ENCODE measurements around the gene CSF2RB.

The CSF2RB gene

DNA sequence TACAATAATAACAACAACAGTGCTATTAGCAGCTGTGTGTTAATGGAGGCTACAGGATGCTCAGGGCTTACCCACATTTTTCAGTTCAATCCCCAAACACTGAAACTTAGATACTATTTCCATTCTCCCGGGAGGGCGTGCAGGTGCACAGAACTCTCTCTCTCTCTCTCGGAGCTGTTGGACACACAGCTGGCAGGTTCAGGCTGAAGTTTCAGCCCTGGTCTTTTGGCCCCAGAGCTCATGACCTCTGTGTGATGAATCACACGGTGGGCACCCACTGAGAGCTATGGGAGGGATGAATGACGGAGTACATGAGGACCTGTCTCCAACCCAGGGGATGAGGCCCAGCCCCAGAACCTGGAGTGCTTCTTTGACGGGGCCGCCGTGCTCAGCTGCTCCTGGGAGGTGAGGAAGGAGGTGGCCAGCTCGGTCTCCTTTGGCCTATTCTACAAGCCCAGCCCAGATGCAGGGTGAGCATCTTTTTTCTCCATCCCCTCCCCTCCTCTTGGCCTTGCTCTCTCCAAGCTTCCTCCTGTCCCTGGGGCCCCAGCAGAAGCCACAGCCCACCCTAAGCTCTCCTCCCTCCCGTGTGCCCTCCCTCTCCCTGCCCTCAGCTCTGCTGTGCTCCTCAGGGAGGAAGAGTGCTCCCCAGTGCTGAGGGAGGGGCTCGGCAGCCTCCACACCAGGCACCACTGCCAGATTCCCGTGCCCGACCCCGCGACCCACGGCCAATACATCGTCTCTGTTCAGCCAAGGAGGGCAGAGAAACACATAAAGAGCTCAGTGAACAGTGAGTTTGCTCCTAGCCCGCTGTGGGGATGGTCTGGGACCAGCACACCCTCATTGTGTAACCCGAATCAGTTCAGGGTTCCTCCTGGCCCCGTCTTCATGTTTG, 16.9 kb downstream of the CSF2RB start:
- no peaks in the 10 kb centered on the region for H3K27me3 Mint-ChIP-seq (ENCODE audit: low read depth)
- no peak overlapping the region for H3K27ac Mint-ChIP-seq
- DNase-seq (ENCODE audit: low spot score): no peak
- no peaks in the 10 kb centered on the region for H3K36me3 Mint-ChIP-seq (ENCODE audit: low read depth)
- peaks cover 2% of the 10 kb centered on the region for H3K4me1 Mint-ChIP-seq (ENCODE audit: low read depth)
- H3K4me3 Mint-ChIP-seq: no peak overlapping the region
- H3K9me3 Mint-ChIP-seq: no peaks in the 10 kb centered on the region

DNA sequence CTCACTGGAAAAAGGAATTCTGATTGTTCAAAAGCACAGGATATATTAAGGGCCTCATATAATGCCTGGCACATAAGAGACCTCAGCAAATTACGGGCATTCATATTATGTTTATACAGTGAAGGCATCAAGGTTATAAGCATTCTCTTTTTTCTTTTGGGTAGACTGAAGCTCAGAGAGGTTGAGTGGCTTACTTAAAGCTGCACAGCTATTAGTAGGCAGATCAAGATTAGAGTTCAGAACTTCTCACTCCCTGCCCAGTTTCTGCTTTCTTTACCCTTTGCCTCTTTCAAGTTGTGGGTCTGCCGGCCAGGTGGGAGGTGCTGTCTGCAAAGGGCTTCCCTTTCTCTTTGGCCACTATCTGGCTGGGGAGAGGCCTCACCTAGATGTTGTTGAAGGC, 18.0 kb downstream of the CSF2RB start:
- no peaks in the 10 kb centered on the region for H3K27me3 Mint-ChIP-seq (ENCODE audit: low read depth)
- no peak overlapping the region for H3K4me3 Mint-ChIP-seq
- H3K27ac Mint-ChIP-seq: no peak overlapping the region
- H3K9me3 Mint-ChIP-seq: no peaks in the 10 kb centered on the region
- H3K4me1 Mint-ChIP-seq (ENCODE audit: low read depth): no peaks in the 10 kb centered on the region
- no peaks in the 10 kb centered on the region for H3K36me3 Mint-ChIP-seq (ENCODE audit: low read depth)
- DNase-seq (ENCODE audit: low spot score): no peak

DNA sequence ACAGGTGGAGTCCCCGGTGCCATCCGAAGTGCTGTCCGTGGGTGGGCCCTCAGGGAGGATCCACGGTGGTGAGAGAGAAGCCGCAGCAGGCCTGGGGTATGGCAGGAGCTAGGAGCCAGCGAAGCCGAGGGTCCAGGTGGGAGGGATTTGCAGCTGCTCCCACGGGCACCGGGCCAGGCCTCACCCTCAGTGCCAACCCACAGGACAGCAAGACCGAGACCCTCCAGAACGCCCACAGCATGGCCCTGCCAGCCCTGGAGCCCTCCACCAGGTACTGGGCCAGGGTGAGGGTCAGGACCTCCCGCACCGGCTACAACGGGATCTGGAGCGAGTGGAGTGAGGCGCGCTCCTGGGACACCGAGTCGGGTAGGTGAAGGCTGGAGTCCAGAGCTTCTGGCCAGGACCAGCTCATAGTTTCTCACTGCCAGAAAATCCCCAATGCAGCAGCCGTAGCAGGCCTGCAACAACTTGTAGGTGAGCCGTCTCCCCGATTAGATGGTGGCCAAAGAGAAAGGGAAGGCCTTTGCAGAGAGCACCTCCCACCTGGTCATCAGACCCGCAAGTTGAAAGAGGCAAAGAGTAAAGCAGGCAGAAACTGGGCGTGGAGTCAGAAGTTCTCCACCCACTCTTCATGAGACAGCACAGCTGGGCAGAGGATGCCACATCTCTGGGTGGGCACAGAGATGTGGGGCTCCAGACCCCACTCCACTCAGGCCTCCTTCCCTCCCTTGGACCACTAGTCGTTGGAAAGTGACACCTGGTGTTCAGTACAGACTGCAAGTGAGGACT, 20.4 kb downstream of the CSF2RB start:
- H3K27me3 Mint-ChIP-seq (ENCODE audit: low read depth): no peaks in the 10 kb centered on the region
- no peak for DNase-seq (ENCODE audit: low spot score)
- no peaks in the 10 kb centered on the region for H3K4me1 Mint-ChIP-seq (ENCODE audit: low read depth)
- H3K9me3 Mint-ChIP-seq: no peaks in the 10 kb centered on the region
- H3K4me3 Mint-ChIP-seq: no peak overlapping the region
- H3K36me3 Mint-ChIP-seq (ENCODE audit: low read depth): no peaks in the 10 kb centered on the region
- no peak overlapping the region for H3K27ac Mint-ChIP-seq

DNA sequence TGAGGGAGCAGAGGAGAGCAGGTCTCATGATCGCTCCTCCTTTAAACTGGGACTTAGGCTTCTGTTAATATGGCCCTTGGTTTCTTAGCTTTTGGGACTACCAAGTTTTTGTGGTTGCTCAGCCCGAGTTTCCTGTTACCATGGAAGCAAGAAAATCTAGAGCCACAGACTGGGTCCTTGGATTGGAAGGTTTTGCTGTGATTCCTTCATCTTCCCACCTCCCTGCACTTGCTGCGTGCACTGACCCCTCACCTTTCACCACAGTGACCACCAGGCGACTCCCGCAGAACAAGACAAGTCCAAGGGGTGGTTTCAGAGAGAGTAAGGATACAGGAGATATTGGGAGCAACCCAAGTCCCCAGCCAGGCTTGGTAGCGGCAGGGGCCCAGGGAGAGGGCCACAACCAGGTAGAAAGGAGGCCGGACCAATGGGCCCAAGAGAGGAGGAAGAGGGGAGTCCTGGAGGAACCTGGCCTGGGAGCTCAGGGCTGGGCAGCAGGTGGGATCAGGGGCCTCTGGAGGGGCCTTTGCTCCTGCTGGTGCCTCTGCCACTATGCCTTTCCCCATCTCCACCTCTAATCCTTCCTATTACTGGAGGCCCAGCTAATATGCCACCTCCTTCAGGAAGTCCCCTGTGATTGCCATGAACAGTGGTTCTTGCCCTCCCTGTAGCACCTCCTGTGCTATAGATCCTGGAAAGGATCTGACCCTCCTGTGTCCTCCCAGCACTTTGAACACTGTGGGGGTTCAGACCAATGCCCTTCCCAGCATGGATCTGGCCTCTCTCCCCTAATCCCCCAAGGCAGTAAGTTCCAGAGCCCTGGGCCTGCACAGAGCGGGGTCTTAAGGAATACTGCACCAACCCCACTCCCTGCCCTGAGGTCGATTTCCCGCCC, 21.2 kb downstream of the CSF2RB start:
- no peak overlapping the region for H3K4me3 Mint-ChIP-seq
- no peaks in the 10 kb centered on the region for H3K4me1 Mint-ChIP-seq (ENCODE audit: low read depth)
- no peak for DNase-seq (ENCODE audit: low spot score)
- no peaks in the 10 kb centered on the region for H3K27me3 Mint-ChIP-seq (ENCODE audit: low read depth)
- no peak overlapping the region for H3K27ac Mint-ChIP-seq
- H3K36me3 Mint-ChIP-seq (ENCODE audit: low read depth): no peaks in the 10 kb centered on the region
- no peaks in the 10 kb centered on the region for H3K9me3 Mint-ChIP-seq

DNA sequence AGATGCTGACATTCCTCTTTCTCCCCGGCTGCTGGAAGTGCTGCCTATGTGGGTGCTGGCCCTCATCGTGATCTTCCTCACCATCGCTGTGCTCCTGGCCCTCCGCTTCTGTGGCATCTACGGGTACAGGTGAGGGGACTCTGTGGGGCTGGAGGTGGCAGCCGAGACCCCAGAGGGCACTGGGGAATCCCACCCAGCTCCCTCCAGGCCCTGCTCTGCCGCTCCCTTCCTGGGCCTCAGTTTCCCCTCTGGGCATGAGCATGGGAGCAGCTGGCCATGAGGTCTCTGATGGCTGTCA, 21.8 kb downstream of the CSF2RB start:
- H3K27ac Mint-ChIP-seq: no peak overlapping the region
- H3K9me3 Mint-ChIP-seq: no peaks in the 10 kb centered on the region
- no peaks in the 10 kb centered on the region for H3K4me1 Mint-ChIP-seq (ENCODE audit: low read depth)
- H3K27me3 Mint-ChIP-seq (ENCODE audit: low read depth): peaks cover 1% of the 10 kb centered on the region
- DNase-seq (ENCODE audit: low spot score): no peak
- no peaks in the 10 kb centered on the region for H3K36me3 Mint-ChIP-seq (ENCODE audit: low read depth)
- H3K4me3 Mint-ChIP-seq: no peak overlapping the region

DNA sequence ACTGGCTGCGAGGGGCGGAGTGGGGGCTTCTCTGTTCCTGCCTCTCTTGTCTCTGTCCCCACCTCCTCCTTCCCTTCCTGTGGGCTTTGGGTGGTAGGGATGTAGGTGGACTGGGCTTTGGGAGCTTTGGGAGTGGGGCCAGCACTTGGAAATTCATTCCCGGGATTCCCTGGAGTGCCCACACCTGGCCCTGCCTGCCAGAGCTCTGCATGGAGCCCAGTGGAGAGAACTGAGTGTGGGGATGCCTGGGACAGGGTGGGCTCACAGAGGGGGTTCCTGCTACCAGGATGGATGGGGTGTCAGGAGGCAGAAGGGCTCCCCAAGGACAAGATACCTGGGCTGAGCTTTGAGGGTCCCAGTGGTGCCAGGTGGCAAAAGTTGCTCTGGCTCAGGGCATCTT, 22.3 kb downstream of the CSF2RB start:
- Mint-ChIP-seq H3K9me3 (no peaks in the 10 kb centered on the region), H3K4me3 (no peak overlapping the region), H3K4me1 (ENCODE audit: low read depth) (no peaks in the 10 kb centered on the region), H3K36me3 (ENCODE audit: low read depth) (no peaks in the 10 kb centered on the region), H3K27ac (no peak overlapping the region), H3K27me3 (ENCODE audit: low read depth) (peaks cover 3% of the 10 kb centered on the region)
- DNase-seq (ENCODE audit: low spot score): no peak

DNA sequence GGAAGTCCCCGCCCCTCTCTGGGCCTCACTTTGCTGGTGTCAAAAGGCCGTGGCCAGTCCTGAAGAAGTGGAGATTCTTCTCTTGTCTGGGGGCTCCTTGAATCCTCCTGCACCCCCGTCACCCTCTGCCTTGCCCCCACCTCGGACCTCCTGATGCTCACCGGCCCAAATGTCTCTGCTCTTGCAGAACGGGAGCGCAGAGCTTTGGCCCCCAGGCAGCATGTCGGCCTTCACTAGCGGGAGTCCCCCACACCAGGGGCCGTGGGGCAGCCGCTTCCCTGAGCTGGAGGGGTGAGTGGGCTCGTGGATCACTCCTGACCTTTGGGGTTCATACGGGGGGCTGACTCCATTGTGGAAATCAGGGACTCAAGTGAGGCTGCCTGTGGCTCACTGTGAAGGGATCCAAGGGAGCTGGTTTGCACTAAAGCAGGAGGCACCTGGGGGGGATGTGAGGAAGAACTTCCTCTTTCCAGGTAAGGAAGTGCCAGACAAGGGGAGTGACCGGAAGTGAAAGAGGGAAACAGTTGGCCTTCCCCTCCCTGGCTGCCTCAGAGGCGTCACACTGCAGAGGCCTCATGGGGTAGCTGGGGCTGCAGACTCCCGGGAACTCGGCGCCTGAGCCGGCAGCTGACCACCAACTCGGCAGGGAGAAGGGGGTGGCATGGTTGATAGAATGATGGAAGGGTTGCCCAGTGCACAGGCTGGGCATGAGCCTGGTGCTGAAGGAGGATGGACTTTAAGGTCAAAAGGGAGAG, 23.1 kb downstream of the CSF2RB start:
- Mint-ChIP-seq H3K4me3 (no peak overlapping the region), H3K9me3 (no peaks in the 10 kb centered on the region), H3K36me3 (ENCODE audit: low read depth) (no peaks in the 10 kb centered on the region), H3K27ac (no peak overlapping the region), H3K27me3 (ENCODE audit: low read depth) (peaks cover 8% of the 10 kb centered on the region), H3K4me1 (ENCODE audit: low read depth) (no peaks in the 10 kb centered on the region)
- DNase-seq (ENCODE audit: low spot score): no peak

DNA sequence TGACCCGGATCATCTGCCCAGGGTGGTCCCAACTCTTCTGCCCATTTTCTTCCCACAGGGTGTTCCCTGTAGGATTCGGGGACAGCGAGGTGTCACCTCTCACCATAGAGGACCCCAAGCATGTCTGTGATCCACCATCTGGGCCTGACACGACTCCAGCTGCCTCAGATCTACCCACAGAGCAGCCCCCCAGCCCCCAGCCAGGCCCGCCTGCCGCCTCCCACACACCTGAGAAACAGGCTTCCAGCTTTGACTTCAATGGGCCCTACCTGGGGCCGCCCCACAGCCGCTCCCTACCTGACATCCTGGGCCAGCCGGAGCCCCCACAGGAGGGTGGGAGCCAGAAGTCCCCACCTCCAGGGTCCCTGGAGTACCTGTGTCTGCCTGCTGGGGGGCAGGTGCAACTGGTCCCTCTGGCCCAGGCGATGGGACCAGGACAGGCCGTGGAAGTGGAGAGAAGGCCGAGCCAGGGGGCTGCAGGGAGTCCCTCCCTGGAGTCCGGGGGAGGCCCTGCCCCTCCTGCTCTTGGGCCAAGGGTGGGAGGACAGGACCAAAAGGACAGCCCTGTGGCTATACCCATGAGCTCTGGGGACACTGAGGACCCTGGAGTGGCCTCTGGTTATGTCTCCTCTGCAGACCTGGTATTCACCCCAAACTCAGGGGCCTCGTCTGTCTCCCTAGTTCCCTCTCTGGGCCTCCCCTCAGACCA, 24.0 kb downstream of the CSF2RB start:
- H3K27me3 Mint-ChIP-seq (ENCODE audit: low read depth): peaks cover 8% of the 10 kb centered on the region
- no peak overlapping the region for H3K27ac Mint-ChIP-seq

DNA sequence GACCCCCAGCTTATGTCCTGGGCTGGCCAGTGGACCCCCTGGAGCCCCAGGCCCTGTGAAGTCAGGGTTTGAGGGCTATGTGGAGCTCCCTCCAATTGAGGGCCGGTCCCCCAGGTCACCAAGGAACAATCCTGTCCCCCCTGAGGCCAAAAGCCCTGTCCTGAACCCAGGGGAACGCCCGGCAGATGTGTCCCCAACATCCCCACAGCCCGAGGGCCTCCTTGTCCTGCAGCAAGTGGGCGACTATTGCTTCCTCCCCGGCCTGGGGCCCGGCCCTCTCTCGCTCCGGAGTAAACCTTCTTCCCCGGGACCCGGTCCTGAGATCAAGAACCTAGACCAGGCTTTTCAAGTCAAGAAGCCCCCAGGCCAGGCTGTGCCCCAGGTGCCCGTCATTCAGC, 24.6 kb downstream of the CSF2RB start:
- Mint-ChIP-seq H3K4me1 (ENCODE audit: low read depth) (no peaks in the 10 kb centered on the region), H3K9me3 (no peaks in the 10 kb centered on the region), H3K27ac (no peak overlapping the region), H3K36me3 (ENCODE audit: low read depth) (no peaks in the 10 kb centered on the region), H3K4me3 (no peak overlapping the region), H3K27me3 (ENCODE audit: low read depth) (peaks cover 8% of the 10 kb centered on the region)
- no peak for DNase-seq (ENCODE audit: low spot score)

More for the DNA sequence above, 24.0 kb downstream of the CSF2RB start:
- no peaks in the 10 kb centered on the region for H3K4me1 Mint-ChIP-seq (ENCODE audit: low read depth)
- no peaks in the 10 kb centered on the region for H3K36me3 Mint-ChIP-seq (ENCODE audit: low read depth)
- no peak for DNase-seq (ENCODE audit: low spot score)
- no peaks in the 10 kb centered on the region for H3K9me3 Mint-ChIP-seq
- no peak overlapping the region for H3K4me3 Mint-ChIP-seq

DNA sequence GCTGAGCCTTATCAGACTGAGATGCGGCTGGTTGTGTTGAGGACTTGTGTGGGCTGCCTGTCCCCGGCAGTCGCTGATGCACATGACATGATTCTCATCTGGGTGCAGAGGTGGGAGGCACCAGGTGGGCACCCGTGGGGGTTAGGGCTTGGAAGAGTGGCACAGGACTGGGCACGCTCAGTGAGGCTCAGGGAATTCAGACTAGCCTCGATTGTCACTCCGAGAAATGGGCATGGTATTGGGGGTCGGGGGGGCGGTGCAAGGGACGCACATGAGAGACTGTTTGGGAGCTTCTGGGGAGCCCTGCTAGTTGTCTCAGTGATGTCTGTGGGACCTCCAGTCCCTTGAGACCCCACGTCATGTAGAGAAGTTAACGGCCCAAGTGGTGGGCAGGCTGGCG, 25.5 kb downstream of the CSF2RB start:
- no peaks in the 10 kb centered on the region for H3K36me3 Mint-ChIP-seq (ENCODE audit: low read depth)
- H3K27ac Mint-ChIP-seq: no peak overlapping the region
- peaks cover 8% of the 10 kb centered on the region for H3K27me3 Mint-ChIP-seq (ENCODE audit: low read depth)
- DNase-seq (ENCODE audit: low spot score): no peak
- no peak overlapping the region for H3K4me3 Mint-ChIP-seq
- no peaks in the 10 kb centered on the region for H3K4me1 Mint-ChIP-seq (ENCODE audit: low read depth)
- no peaks in the 10 kb centered on the region for H3K9me3 Mint-ChIP-seq

DNA sequence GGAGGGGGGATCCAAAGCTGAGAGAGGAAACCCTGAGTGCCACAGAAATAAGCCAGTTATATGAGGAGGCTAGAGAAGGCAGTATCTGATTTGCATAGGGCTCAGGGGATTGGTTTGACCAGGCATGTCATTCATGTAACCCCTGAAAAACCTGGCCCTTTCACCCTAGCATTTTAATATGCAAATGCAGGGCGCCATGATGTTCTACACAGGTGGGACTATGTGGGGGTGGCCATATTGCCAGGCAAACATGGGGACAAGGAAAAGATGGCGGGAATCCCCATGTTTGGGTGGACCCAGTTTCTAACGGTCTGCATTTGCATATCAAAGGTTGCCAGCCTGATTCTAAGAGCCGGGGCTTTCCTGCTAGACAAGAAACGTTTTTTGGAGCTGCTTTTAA, 27.2 kb downstream of the CSF2RB start:
- H3K4me1 Mint-ChIP-seq (ENCODE audit: low read depth): no peaks in the 10 kb centered on the region
- H3K36me3 Mint-ChIP-seq (ENCODE audit: low read depth): no peaks in the 10 kb centered on the region
- H3K4me3 Mint-ChIP-seq: no peak overlapping the region
- peaks cover 12% of the 10 kb centered on the region for H3K27me3 Mint-ChIP-seq (ENCODE audit: low read depth)
- H3K27ac Mint-ChIP-seq: no peak overlapping the region
- DNase-seq (ENCODE audit: low spot score): no peak
- no peaks in the 10 kb centered on the region for H3K9me3 Mint-ChIP-seq

DNA sequence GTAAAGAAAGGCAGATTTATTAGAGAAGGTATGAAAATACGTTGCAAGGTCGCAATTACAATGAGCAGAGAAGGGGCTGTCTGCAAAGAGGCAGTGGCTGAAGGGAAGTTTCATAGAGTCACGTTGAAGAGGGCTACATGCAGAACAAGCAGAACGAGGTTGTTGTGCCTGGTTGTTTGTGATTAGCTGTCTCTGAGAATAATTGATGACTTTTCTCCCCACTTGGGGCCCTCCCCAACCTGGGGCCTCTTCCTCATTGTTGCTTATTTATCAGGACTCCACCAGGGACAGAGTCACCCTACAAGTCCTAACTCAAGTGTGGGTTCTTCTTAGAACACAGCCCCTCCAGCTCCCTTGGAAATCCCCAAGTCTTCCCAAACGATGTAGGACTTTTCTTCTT, 29.1 kb downstream of the CSF2RB start:
- no peak overlapping the region for H3K27ac Mint-ChIP-seq
- H3K4me3 Mint-ChIP-seq: no peak overlapping the region
- DNase-seq (ENCODE audit: low spot score): no peak
- H3K36me3 Mint-ChIP-seq (ENCODE audit: low read depth): no peaks in the 10 kb centered on the region
- peaks cover 12% of the 10 kb centered on the region for H3K27me3 Mint-ChIP-seq (ENCODE audit: low read depth)
- H3K4me1 Mint-ChIP-seq (ENCODE audit: low read depth): peaks cover 3% of the 10 kb centered on the region
- no peaks in the 10 kb centered on the region for H3K9me3 Mint-ChIP-seq
